Medulla oblongata (tissue), 1 donor: Measurements from ENCODE around the gene PRKG1.
"Not testable (repeated sequence)": the region's sequence is repeated elsewhere in the genome, so short reads cannot be mapped to it uniquely, and the experiment has no call there.

ENCODE experiments used
- DNase-seq: peaks from one replicate; pipeline ENCODE4 v3.0.0-alpha.2; 2015; ENCODE audit errors: extremely low spot score

PRKG1 gene

DNA sequence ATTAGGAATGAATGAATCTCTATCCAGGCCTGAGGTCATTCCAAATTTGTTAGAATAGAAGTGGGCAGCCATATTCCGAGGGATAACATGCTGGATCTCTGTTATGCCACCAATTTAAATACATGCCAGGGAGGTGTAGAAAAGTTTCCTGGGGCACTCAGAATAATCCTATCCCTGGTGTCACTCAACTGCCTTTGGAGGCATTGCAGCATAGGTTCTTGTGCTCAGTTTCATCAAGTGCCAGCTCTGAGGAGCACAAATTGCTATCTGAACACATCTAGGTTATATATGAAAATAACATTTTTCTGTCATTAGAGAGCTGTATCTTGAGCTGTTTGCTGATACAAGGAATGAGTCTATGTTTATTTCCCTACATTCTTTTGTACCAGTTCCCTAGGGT is 427.8 kb downstream of the PRKG1 start:
- no peak for DNase-seq

GRCh38 chr10:51503378-51503777 is 429.1 kb downstream of the PRKG1 start:
- DNase-seq = no peak

DNA sequence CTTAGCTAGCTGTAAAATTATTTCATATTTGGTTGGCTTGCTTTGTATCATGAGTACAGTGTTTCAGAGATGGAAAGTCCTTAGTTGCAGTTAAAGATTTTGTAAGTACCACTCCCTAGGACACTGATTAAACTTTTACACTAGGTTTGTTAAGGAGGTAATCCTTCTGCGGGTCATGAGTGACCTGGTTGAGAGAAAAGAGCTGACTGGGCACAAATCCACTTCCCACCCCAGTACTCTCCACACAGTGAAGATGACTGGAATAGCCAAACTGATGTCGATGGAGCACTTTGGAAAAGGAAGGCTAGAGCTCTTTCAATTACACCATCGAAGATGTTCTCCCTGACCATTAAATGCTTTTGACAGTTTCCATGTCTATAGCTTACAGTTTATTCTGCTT is 433.2 kb downstream of the PRKG1 start:
- no peak for DNase-seq

GRCh38 chr10:51508156-51508555 is 433.9 kb downstream of the PRKG1 start:
- no peak for DNase-seq

DNA sequence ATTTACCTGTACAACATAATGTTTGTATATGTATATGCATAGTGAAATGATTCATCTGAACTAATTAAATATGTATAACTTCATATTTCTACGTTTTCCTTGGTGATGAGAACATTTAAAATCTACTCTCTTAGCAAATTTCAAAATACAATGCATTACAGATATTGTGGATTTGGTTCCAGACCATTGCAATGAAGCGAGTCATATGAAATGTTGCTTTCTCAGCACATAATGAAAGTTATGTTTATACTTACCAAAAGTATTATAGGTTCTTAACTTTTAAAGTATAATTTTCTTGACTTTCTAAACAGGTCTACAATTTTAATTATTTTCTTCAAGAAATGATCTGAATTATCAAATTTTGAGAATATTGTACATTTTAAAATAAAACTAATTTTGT is 435.9 kb downstream of the PRKG1 start:
- DNase-seq = no peak

GRCh38 chr10:51521605-51522004 is 447.3 kb downstream of the PRKG1 start:
- no peak for DNase-seq

DNA sequence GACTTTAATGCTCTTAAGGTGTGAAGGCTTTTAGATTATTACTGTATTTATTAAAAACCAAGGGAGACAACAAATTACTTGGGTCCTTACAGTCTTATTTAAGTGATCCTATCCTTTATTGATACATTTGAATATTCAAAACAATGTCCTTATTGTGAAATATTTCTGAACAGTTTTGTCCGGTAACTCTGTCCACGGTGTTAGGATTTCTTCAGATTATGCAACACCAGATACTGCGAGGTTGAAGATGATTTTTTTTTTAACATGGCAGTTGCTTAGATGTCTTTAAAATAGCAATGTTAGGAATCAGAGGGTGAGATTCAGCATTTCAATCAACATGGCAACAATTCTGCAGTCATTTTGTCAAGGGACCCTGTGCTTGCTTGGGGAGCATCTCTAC is 448.6 kb downstream of the PRKG1 start:
- DNase-seq = no peak

GRCh38 chr10:51523440-51523839 is 449.2 kb downstream of the PRKG1 start:
- no peak for DNase-seq

GRCh38 chr10:51524041-51524440 is 449.8 kb downstream of the PRKG1 start:
- DNase-seq = no peak

- no peak for DNase-seq
Observed at GRCh38 chr10:51527522-51528219, 453.4 kb downstream of the PRKG1 start.

DNA sequence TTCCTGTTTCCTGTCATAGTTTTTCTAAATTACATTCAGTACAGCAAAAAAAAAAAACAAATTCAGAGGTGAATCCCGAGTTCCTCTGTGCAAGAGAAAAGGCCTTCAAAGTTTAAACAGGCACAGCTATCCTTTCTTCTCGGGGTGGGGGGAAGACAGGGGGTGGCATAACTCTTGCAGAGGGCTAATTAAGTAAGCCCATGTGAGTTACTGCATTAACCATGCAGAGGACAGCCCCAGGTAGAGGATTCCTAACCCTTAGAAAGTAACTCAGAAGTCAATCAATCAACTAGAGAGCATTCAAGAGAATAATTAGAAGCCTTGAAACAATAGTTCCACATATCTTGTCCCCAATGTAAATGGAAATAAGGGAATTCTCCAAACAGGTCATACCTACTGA is 454.2 kb downstream of the PRKG1 start:
- DNase-seq = no peak

GRCh38 chr10:51530541-51530940 is 456.3 kb downstream of the PRKG1 start:
- DNase-seq = no peak

DNA sequence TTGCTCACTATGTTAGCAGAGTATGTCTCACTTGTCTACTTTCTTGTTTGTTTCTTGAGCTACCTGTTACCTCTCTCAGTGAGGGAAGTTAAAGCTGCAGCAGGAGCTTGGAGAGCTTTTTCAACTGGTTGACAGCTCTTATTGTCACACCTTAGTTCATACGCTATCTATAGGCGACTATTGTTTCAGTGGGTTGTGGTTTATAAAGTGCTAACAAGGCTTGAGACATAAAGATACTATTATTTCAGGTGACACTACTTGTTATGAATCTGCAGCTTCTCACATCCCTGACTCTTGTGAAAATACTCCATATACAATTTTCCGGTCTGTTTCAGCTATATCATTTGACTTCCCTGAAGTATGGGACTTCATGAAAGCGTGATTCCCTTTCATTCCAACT is 457.8 kb downstream of the PRKG1 start:
- DNase-seq = no peak

- DNase-seq = no peak
Observed at GRCh38 chr10:51542853-51543252, 468.6 kb downstream of the PRKG1 start.

DNA sequence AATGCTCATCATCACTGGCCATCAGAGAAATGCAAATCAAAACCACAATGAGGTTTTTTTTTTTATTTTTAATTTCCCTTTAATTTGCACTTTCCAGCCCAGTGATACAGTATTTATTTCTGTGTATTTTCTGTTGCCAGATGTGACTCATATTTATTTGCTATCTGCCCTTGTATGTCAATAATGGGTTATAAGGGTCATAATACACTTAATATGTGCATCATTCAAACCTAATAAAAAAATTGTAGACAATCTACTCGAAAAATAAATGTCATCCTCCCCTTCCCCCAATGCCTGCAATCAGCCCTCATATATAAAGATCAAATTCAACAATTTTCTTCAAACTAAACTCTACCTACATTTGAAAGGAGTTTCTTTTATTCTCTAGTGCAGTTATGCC is 470.6 kb downstream of the PRKG1 start:
- DNase-seq = no peak

- DNase-seq = no peak
Observed at GRCh38 chr10:51547941-51548340, 473.7 kb downstream of the PRKG1 start.

GRCh38 chr10:51552879-51553278 is 478.6 kb downstream of the PRKG1 start:
- DNase-seq = no peak

- DNase-seq = peak; percentile 65
Observed at GRCh38 chr10:51564896-51565510, 490.7 kb downstream of the PRKG1 start.

DNA sequence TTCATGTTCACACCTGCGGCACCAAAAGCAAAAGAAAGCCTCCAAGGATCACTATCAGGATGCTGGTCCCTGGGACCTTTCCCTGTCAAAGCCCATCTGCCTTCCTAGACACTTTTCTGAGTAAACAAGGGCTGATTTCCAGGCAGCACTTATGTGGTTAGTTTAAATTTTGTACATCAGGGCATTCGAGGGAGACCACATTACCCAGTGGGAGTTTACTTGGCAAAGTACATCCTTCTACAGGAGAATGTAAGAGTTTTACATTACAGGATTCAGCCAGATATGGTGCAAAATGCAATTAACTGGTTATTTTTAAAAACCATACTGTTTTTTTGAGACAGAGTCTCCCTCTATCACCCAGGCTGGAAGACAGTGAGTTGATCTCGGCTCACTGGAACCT is 493.0 kb downstream of the PRKG1 start:
- DNase-seq = no peak

DNA sequence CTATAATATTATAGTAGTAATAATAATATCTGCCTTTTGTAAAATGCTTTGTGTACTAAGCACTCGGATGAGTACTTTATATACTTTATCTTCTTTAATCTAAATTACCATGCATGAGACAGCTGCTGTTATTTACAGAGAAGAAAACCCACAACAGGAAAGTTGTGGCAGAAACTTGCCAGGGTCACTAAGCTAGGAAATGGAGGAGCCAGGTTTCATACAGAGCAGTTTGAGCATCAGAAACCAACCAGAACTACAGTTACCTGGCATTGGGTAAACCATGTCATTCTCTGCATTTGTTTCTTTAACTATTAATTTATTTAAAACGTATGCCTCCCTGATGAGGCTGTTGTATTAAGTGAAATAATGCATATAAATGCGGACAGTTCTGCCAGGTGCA is 495.2 kb downstream of the PRKG1 start:
- DNase-seq = no peak

GRCh38 chr10:51574248-51575048 is 500.2 kb downstream of the PRKG1 start:
- no peak for DNase-seq

DNA sequence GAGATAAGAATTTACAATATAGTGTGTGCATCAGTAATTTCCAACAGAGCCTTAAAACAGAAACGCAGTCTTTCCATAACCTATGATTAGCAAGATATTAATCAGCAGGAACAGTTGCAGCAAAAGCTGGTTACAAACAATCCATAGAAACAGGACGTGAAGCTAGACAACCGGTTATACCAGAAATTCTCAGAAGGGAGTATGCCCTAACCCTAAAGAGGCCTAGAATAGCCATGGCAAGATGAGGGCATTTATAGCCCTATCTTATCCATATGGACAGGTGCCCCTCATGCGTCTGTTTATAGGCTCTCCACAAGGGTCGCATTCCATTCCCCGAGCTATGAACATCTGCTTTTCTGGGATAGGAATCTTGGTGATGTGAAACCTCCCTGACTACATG is 506.9 kb downstream of the PRKG1 start:
- not testable (repeated sequence) for DNase-seq

GRCh38 chr10:51583976-51584375 is 509.7 kb downstream of the PRKG1 start:
- no peak for DNase-seq
